ENCODE data around the gene VMAC.

Gene VMAC

GRCh38 chr19:5889288-5889971, 15.2 kb upstream of the VMAC start:
- H3K27ac ChIP-seq (ENCODE audit: low read length): peak overlapping the region; percentile 23

GRCh38 chr19:5890099-5890498, 14.6 kb upstream of the VMAC start:
- peaks cover 6% of the 10 kb centered on the region for H3K27me3 ChIP-seq (ENCODE audit: low read depth, low read length)
- H3K4me1 ChIP-seq (ENCODE audit: control insufficient read depth in 1 of 2, insufficient read depth in 2 of 2, low read length in 2 of 2): peaks cover 0 to 16% of the 10 kb centered on the region in 2 donors
- H3K9me3 ChIP-seq (ENCODE audit: control insufficient read depth in 1 of 2, low read length in 2 of 2): no peaks in the 10 kb centered on the region
- H3K36me3 ChIP-seq (ENCODE audit: control insufficient read depth in 1 of 2, insufficient read depth in 2 of 2, low read length in 2 of 2): peaks cover under 1 to 6% of the 10 kb centered on the region in 2 donors
- no peak overlapping the region for H3K4me3 ChIP-seq (ENCODE audit: low read depth in 1 of 2, low read length in 2 of 2)
- H3K27ac ChIP-seq (ENCODE audit: low read length): peak overlapping the region; percentile 23

More at GRCh38 chr19:5889288-5889971, 15.2 kb upstream of the VMAC start:
- no peaks in the 10 kb centered on the region for H3K36me3 ChIP-seq (ENCODE audit: control insufficient read depth in 1 of 2, insufficient read depth in 2 of 2, low read length in 2 of 2)
- peaks cover 6% of the 10 kb centered on the region for H3K27me3 ChIP-seq (ENCODE audit: low read depth, low read length)
- H3K4me3 ChIP-seq (ENCODE audit: low read depth in 1 of 2, low read length in 2 of 2): no peak overlapping the region
- H3K9me3 ChIP-seq (ENCODE audit: control insufficient read depth in 1 of 2, low read length in 2 of 2): no peaks in the 10 kb centered on the region
- peaks cover 0 to 16% of the 10 kb centered on the region in 2 donors for H3K4me1 ChIP-seq (ENCODE audit: control insufficient read depth in 1 of 2, insufficient read depth in 2 of 2, low read length in 2 of 2)

GRCh38 chr19:5891572-5891937, 13.1 kb upstream of the VMAC start:
- Histone ChIP-seq H3K4me3 (ENCODE audit: low read depth in 1 of 2, low read length in 2 of 2) (no peak overlapping the region), H3K27me3 (ENCODE audit: low read depth, low read length) (peaks cover 6% of the 10 kb centered on the region), H3K36me3 (ENCODE audit: control insufficient read depth in 1 of 2, insufficient read depth in 2 of 2, low read length in 2 of 2) (peaks cover 9 to 21% of the 10 kb centered on the region in 2 donors), H3K4me1 (ENCODE audit: control insufficient read depth in 1 of 2, insufficient read depth in 2 of 2, low read length in 2 of 2) (peaks cover 0 to 19% of the 10 kb centered on the region in 2 donors), H3K9me3 (ENCODE audit: control insufficient read depth in 1 of 2, low read length in 2 of 2) (no peaks in the 10 kb centered on the region), H3K27ac (ENCODE audit: low read length) (no peak overlapping the region)

- no peak overlapping the region for H3K4me3 ChIP-seq (ENCODE audit: low read depth in 1 of 2, low read length in 2 of 2)
- peaks cover 9 to 27% of the 10 kb centered on the region in 2 donors for H3K36me3 ChIP-seq (ENCODE audit: control insufficient read depth in 1 of 2, insufficient read depth in 2 of 2, low read length in 2 of 2)
- H3K27me3 ChIP-seq (ENCODE audit: low read depth, low read length): peaks cover 6% of the 10 kb centered on the region
- H3K4me1 ChIP-seq (ENCODE audit: control insufficient read depth in 1 of 2, insufficient read depth in 2 of 2, low read length in 2 of 2): peaks cover 0 to 19% of the 10 kb centered on the region in 2 donors
- H3K27ac ChIP-seq (ENCODE audit: low read length): no peak overlapping the region
- no peaks in the 10 kb centered on the region for H3K9me3 ChIP-seq (ENCODE audit: control insufficient read depth in 1 of 2, low read length in 2 of 2)
Measured at GRCh38 chr19:5891938-5892771, 12.5 kb upstream of the VMAC start.

GRCh38 chr19:5892772-5893275, 11.8 kb upstream of the VMAC start:
- Histone ChIP-seq H3K4me3 (ENCODE audit: low read depth in 1 of 2, low read length in 2 of 2) (no peak overlapping the region), H3K27me3 (ENCODE audit: low read depth, low read length) (peaks cover 6% of the 10 kb centered on the region), H3K4me1 (ENCODE audit: control insufficient read depth in 1 of 2, insufficient read depth in 2 of 2, low read length in 2 of 2) (peaks cover 0 to 19% of the 10 kb centered on the region in 2 donors), H3K36me3 (ENCODE audit: control insufficient read depth in 1 of 2, insufficient read depth in 2 of 2, low read length in 2 of 2) (peaks cover 9 to 27% of the 10 kb centered on the region in 2 donors), H3K9me3 (ENCODE audit: control insufficient read depth in 1 of 2, low read length in 2 of 2) (no peaks in the 10 kb centered on the region), H3K27ac (ENCODE audit: low read length) (no peak overlapping the region)

GRCh38 chr19:5893296-5893903, 11.3 kb upstream of the VMAC start:
- peaks cover 6% of the 10 kb centered on the region for H3K27me3 ChIP-seq (ENCODE audit: low read depth, low read length)
- H3K27ac ChIP-seq (ENCODE audit: low read length): no peak overlapping the region
- no peak overlapping the region for H3K4me3 ChIP-seq (ENCODE audit: low read depth in 1 of 2, low read length in 2 of 2)
- peaks cover 0 to 19% of the 10 kb centered on the region in 2 donors for H3K4me1 ChIP-seq (ENCODE audit: control insufficient read depth in 1 of 2, insufficient read depth in 2 of 2, low read length in 2 of 2)
- H3K36me3 ChIP-seq (ENCODE audit: control insufficient read depth in 1 of 2, insufficient read depth in 2 of 2, low read length in 2 of 2): peaks cover 9 to 27% of the 10 kb centered on the region in 2 donors
- no peaks in the 10 kb centered on the region for H3K9me3 ChIP-seq (ENCODE audit: control insufficient read depth in 1 of 2, low read length in 2 of 2)

GRCh38 chr19:5893907-5894703, 10.6 kb upstream of the VMAC start:
- Histone ChIP-seq H3K4me3 (ENCODE audit: low read depth in 1 of 2, low read length in 2 of 2) (no peak overlapping the region), H3K4me1 (ENCODE audit: control insufficient read depth in 1 of 2, insufficient read depth in 2 of 2, low read length in 2 of 2) (peaks cover 0 to 18% of the 10 kb centered on the region in 2 donors), H3K36me3 (ENCODE audit: control insufficient read depth in 1 of 2, insufficient read depth in 2 of 2, low read length in 2 of 2) (peaks cover 9 to 27% of the 10 kb centered on the region in 2 donors), H3K9me3 (ENCODE audit: control insufficient read depth in 1 of 2, low read length in 2 of 2) (no peaks in the 10 kb centered on the region), H3K27me3 (ENCODE audit: low read depth, low read length) (peaks cover 6% of the 10 kb centered on the region), H3K27ac (ENCODE audit: low read length) (no peak overlapping the region)

- H3K4me3 ChIP-seq (ENCODE audit: low read depth in 1 of 2, low read length in 2 of 2): no peak overlapping the region
- H3K9me3 ChIP-seq (ENCODE audit: control insufficient read depth in 1 of 2, low read length in 2 of 2): no peaks in the 10 kb centered on the region
- peaks cover 6% of the 10 kb centered on the region for H3K27me3 ChIP-seq (ENCODE audit: low read depth, low read length)
- peaks cover 9 to 27% of the 10 kb centered on the region in 2 donors for H3K36me3 ChIP-seq (ENCODE audit: control insufficient read depth in 1 of 2, insufficient read depth in 2 of 2, low read length in 2 of 2)
- H3K4me1 ChIP-seq (ENCODE audit: control insufficient read depth in 1 of 2, insufficient read depth in 2 of 2, low read length in 2 of 2): peaks cover 0 to 13% of the 10 kb centered on the region in 2 donors
- no peak overlapping the region for H3K27ac ChIP-seq (ENCODE audit: low read length)
Measured at GRCh38 chr19:5894704-5895349, 9.8 kb upstream of the VMAC start.

- Histone ChIP-seq H3K9me3 (ENCODE audit: control insufficient read depth in 1 of 2, low read length in 2 of 2) (no peaks in the 10 kb centered on the region), H3K27me3 (ENCODE audit: low read depth, low read length) (peaks cover 6% of the 10 kb centered on the region), H3K4me3 (ENCODE audit: low read depth in 1 of 2, low read length in 2 of 2) (no peak overlapping the region), H3K36me3 (ENCODE audit: control insufficient read depth in 1 of 2, insufficient read depth in 2 of 2, low read length in 2 of 2) (peaks cover 9 to 27% of the 10 kb centered on the region in 2 donors), H3K4me1 (ENCODE audit: control insufficient read depth in 1 of 2, insufficient read depth in 2 of 2, low read length in 2 of 2) (peaks cover 0 to 13% of the 10 kb centered on the region in 2 donors), H3K27ac (ENCODE audit: low read length) (no peak overlapping the region)
Measured at GRCh38 chr19:5895409-5895808, 9.3 kb upstream of the VMAC start.

- Histone ChIP-seq H3K27ac (ENCODE audit: low read length) (no peak overlapping the region), H3K9me3 (ENCODE audit: control insufficient read depth in 1 of 2, low read length in 2 of 2) (no peaks in the 10 kb centered on the region), H3K36me3 (ENCODE audit: control insufficient read depth in 1 of 2, insufficient read depth in 2 of 2, low read length in 2 of 2) (peaks cover 9 to 27% of the 10 kb centered on the region in 2 donors)
Measured at GRCh38 chr19:5895890-5896289, 8.8 kb upstream of the VMAC start.

More at GRCh38 chr19:5895890-5896289, 8.8 kb upstream of the VMAC start:
- Histone ChIP-seq H3K4me3 (ENCODE audit: low read depth in 1 of 2, low read length in 2 of 2) (no peak overlapping the region), H3K27me3 (ENCODE audit: low read depth, low read length) (peaks cover 6% of the 10 kb centered on the region), H3K4me1 (ENCODE audit: control insufficient read depth in 1 of 2, insufficient read depth in 2 of 2, low read length in 2 of 2) (peaks cover 0 to 13% of the 10 kb centered on the region in 2 donors)

Measured in muscle layer of duodenum (tissue), 2 donors.